Gastroesophageal sphincter (tissue), 4 donors: ENCODE measurements around the gene VSTM2B. TPM values are rescaled to one million over a fixed set of nuclear protein-coding genes. Genes with fewer than 3 reads are reported as not detected.

Experiments used
- ATAC-seq: fragments of 150-250 bp; one replicate; pipeline ENCODE4 v1.9.1; 2016; ENCODE audit warnings: mild to moderate bottlenecking, moderate library complexity
- H3K27ac ChIP-seq, 4 donors: fragments of 200-600 bp; sonication (generic) in 3 of 4; 1 replicate in 3 of 4; 2 replicates in 1 of 4; pipeline ENCODE4 v1.5.1; 2016 to 2019
- H3K27me3 ChIP-seq: fragments of 200-600 bp; sonication (generic); one replicate; pipeline ENCODE4 v1.5.1; 2019
- H3K36me3 ChIP-seq, 2 donors: fragments of 200-600 bp; sonication (generic); one replicate each; pipeline ENCODE4 v1.5.1; 2019; ENCODE audit warnings: control low read depth in 1 of 2
- H3K4me1 ChIP-seq, 3 donors: fragments of 200-600 bp; sonication (generic); 1 replicate in 2 of 3; 2 replicates in 1 of 3; pipeline ENCODE4 v1.5.1; 2016 to 2019; ENCODE audit warnings: control low read depth in 2 of 3
- H3K4me3 ChIP-seq, 2 donors: fragments of 200-600 bp; sonication (generic); one replicate each; pipeline ENCODE4 v1.5.1; 2019; ENCODE audit warnings: mild to moderate bottlenecking in 1 of 2, moderate library complexity in 1 of 2
- H3K9me3 ChIP-seq, 3 donors: fragments of 200-600 bp; sonication (generic); one replicate each; pipeline ENCODE4 v1.5.1; 2017 to 2019; ENCODE audit warnings: control low read depth in 2 of 3
- CTCF ChIP-seq, 4 experiments: fragments of 200-600 bp in 2 of 4; fragments of 450-650 bp in 2 of 4; sonication (generic) in 1 of 4; IDR thresholded peaks; one replicate each; pipeline ENCODE4 v1.5.1; 2017 to 2019; ENCODE audit warnings: antibody characterized with exemption in 4 of 4, mild to moderate bottlenecking in 2 of 4, moderate library complexity in 2 of 4
- EP300 ChIP-seq: sonication (generic); formaldehyde crosslinking; IDR thresholded peaks from one replicate; pipeline ENCODE4 v1.6.1; 2017; ENCODE audit warnings: antibody characterized with exemption, mild to moderate bottlenecking
- POLR2A ChIP-seq, 2 donors: fragments of 450-650 bp; IDR thresholded peaks; one replicate each; pipeline ENCODE4 v1.6.1; 2017; ENCODE audit warnings: antibody characterized with exemption in 2 of 2, mild to moderate bottlenecking in 2 of 2, moderate library complexity in 1 of 2
- POLR2AphosphoS5 ChIP-seq: sonication (generic); formaldehyde crosslinking; IDR thresholded peaks from one replicate; pipeline ENCODE4 v1.6.1; 2017; ENCODE audit warnings: antibody characterized with exemption
- WGBS, 2 donors: methylation state at CpG; one replicate each; pipeline ENCODE4 v1.1.5; 2018; ENCODE audit warnings: low coverage in 1 of 2; 5-methylcytosine and 5-hydroxymethylcytosine counted together
- total RNA-seq, 4 donors: library from RNA; depleted of rRNA; stranded (reverse); fragments of >200 nt; gene quantifications; one replicate each; pipeline ENCODE4 v1.1.0, GENCODE V29; 2016

Gene VSTM2B
- total RNA-seq, 4 donors from 2014 or later, result 0.40 TPM; not detected in 3

- Histone ChIP-seq H3K36me3 (no peaks in the 10 kb centered on the region), H3K27me3 (peaks cover 91% of the 10 kb centered on the region), H3K4me1 (peaks cover 0 to under 1% (median 0%) of the 10 kb centered on the region in 3 donors), H3K4me3 (no peak overlapping the region), H3K27ac (no peak overlapping the region), H3K9me3 (peaks cover 0 to 9% (median 0%) of the 10 kb centered on the region in 3 donors)
- no peak for ATAC-seq
- WGBS, 2 donors, result 48 to 64% methylated on average over 5 to 7 of the region's 19 CpGs
- no peak for TF ChIP-seq POLR2A (IDR thresholded peaks at IDR 0.05)
- TF ChIP-seq EP300, result no peak
- no peak for TF ChIP-seq CTCF (IDR thresholded peaks at IDR 0.05)
- no peak for TF ChIP-seq POLR2AphosphoS5
Observed at GRCh38 chr19:29535214-29535831, 9.5 kb downstream of the VSTM2B start.

GRCh38 chr19:29535984-29536508 is 10.3 kb downstream of the VSTM2B start:
- Histone ChIP-seq H3K27ac (no peak overlapping the region), H3K27me3 (peaks cover 91% of the 10 kb centered on the region), H3K4me1 (no peaks in the 10 kb centered on the region), H3K4me3 (no peak overlapping the region), H3K9me3 (peaks cover 0 to 9% (median 0%) of the 10 kb centered on the region in 3 donors), H3K36me3 (no peaks in the 10 kb centered on the region)
- WGBS, 2 donors, result 71% methylated on average over 4 of the region's 4 CpGs
- no peak for TF ChIP-seq CTCF (IDR thresholded peaks at IDR 0.05)
- no peak for TF ChIP-seq POLR2AphosphoS5
- TF ChIP-seq EP300, result no peak
- TF ChIP-seq POLR2A (IDR thresholded peaks at IDR 0.05), result no peak
- ATAC-seq, result no peak

GRCh38 chr19:29537181-29537580 is 11.4 kb downstream of the VSTM2B start:
- Histone ChIP-seq H3K9me3 (no peaks in the 10 kb centered on the region), H3K27me3 (peaks cover 82% of the 10 kb centered on the region), H3K36me3 (no peaks in the 10 kb centered on the region), H3K4me3 (no peak overlapping the region), H3K27ac (no peak overlapping the region), H3K4me1 (no peaks in the 10 kb centered on the region)
- TF ChIP-seq CTCF (IDR thresholded peaks at IDR 0.05), result no peak
- TF ChIP-seq POLR2AphosphoS5, result no peak
- TF ChIP-seq EP300, result no peak
- TF ChIP-seq POLR2A (IDR thresholded peaks at IDR 0.05), result no peak
- no peak for ATAC-seq
- 29 to 30% methylated on average over 1 to 2 of the region's 7 CpGs for WGBS, 2 donors

GRCh38 chr19:29537601-29538000 is 11.8 kb downstream of the VSTM2B start:
- Histone ChIP-seq H3K27ac (no peak overlapping the region), H3K27me3 (peaks cover 78% of the 10 kb centered on the region), H3K9me3 (no peaks in the 10 kb centered on the region), H3K36me3 (no peaks in the 10 kb centered on the region), H3K4me1 (no peaks in the 10 kb centered on the region), H3K4me3 (no peak overlapping the region)
- TF ChIP-seq POLR2AphosphoS5, result no peak
- TF ChIP-seq POLR2A (IDR thresholded peaks at IDR 0.05), result no peak
- no peak for TF ChIP-seq CTCF (IDR thresholded peaks at IDR 0.05)
- TF ChIP-seq EP300, result no peak
- WGBS, 2 donors, result 82 to 100% methylated on average over 2 of the region's 11 CpGs
- ATAC-seq, result no peak

- H3K36me3 ChIP-seq, result no peaks in the 10 kb centered on the region
- H3K27ac ChIP-seq, result no peak overlapping the region
- H3K4me1 ChIP-seq, result no peaks in the 10 kb centered on the region
- no peaks in the 10 kb centered on the region for H3K9me3 ChIP-seq
- no peak overlapping the region for H3K4me3 ChIP-seq
- no peak for ATAC-seq
- H3K27me3 ChIP-seq, result peaks cover 73% of the 10 kb centered on the region
- TF ChIP-seq POLR2A (IDR thresholded peaks at IDR 0.05), result no peak
- no peak for TF ChIP-seq EP300
- TF ChIP-seq CTCF (IDR thresholded peaks at IDR 0.05), result no peak
- no peak for TF ChIP-seq POLR2AphosphoS5
- WGBS, 2 donors, result 83 to 90% methylated on average over 5 to 8 of the region's 12 CpGs
Observed at GRCh38 chr19:29538146-29538545, 12.4 kb downstream of the VSTM2B start.
